HG03457 (cell line): Measurements from ENCODE around the gene FOXO1.

Experiments
- ATAC-seq: cut with Tn5 transposase; IDR thresholded peaks from one replicate; pipeline ENCODE4 v1.9.1; 2021; ENCODE audit warnings: moderate number of reproducible peaks; ENCODE audit not compliant: unreplicated experiment

Gene FOXO1

GRCh38 chr13:40552895-40553294 is 113.5 kb downstream of the FOXO1 start:
- no peak for ATAC-seq

GRCh38 chr13:40550130-40550529 is 116.3 kb downstream of the FOXO1 start:
- no peak for ATAC-seq

GRCh38 chr13:40549500-40550094 is 116.8 kb downstream of the FOXO1 start:
- ATAC-seq: no peak

GRCh38 chr13:40547591-40548315 is 118.7 kb downstream of the FOXO1 start:
- ATAC-seq: no peak

GRCh38 chr13:40546047-40546446 is 120.4 kb downstream of the FOXO1 start:
- no peak for ATAC-seq

GRCh38 chr13:40540328-40541044 is 126.0 kb downstream of the FOXO1 start:
- no peak for ATAC-seq

- ATAC-seq: no peak
Observed at GRCh38 chr13:40539576-40540327, 126.7 kb downstream of the FOXO1 start.

- ATAC-seq: no peak
Observed at GRCh38 chr13:40537146-40537895, 129.1 kb downstream of the FOXO1 start.

GRCh38 chr13:40536443-40537113 is 129.9 kb downstream of the FOXO1 start:
- no peak for ATAC-seq

- ATAC-seq: no peak
Observed at GRCh38 chr13:40535345-40535836, 131.1 kb downstream of the FOXO1 start.

GRCh38 chr13:40534456-40534855 is 132.0 kb downstream of the FOXO1 start:
- no peak for ATAC-seq

GRCh38 chr13:40533072-40533471 is 133.4 kb downstream of the FOXO1 start:
- ATAC-seq: no peak

GRCh38 chr13:40530961-40531360 is 135.5 kb downstream of the FOXO1 start:
- ATAC-seq: no peak

- ATAC-seq: no peak
Observed at GRCh38 chr13:40528881-40529280, 137.6 kb downstream of the FOXO1 start.

GRCh38 chr13:40527914-40528313 is 138.5 kb downstream of the FOXO1 start:
- ATAC-seq: no peak

- ATAC-seq: no peak
Observed at GRCh38 chr13:40522282-40522681, 144.2 kb downstream of the FOXO1 start.

- ATAC-seq: no peak
Observed at GRCh38 chr13:40520916-40521315, 145.5 kb downstream of the FOXO1 start.

- ATAC-seq: no peak
Observed at GRCh38 chr13:40519637-40520036, 146.8 kb downstream of the FOXO1 start.

GRCh38 chr13:40518481-40518882 is 148.0 kb downstream of the FOXO1 start:
- ATAC-seq: no peak
